Neuronal stem cell (in vitro differentiated cells): ENCODE data around the gene TEK. TPM values are rescaled to one million over a fixed set of nuclear protein-coding genes. Genes with fewer than 3 reads are reported as not detected.

Experiments
- DNase-seq: peaks from one replicate; pipeline ENCODE4 v3.0.0-alpha.2; 2013; ENCODE audit warnings: low spot score
- H2AFZ ChIP-seq: one replicate; pipeline ENCODE4 v1.6.1; 2013; ENCODE audit warnings: mild to moderate bottlenecking, low read length, inconsistent platforms
- H2AK5ac ChIP-seq: 2 replicates; pipeline ENCODE4 v1.6.1; 2013; ENCODE audit warnings: low read depth, mild to moderate bottlenecking, inconsistent platforms, low read length, moderate library complexity, mixed read lengths
- H2BK120ac ChIP-seq: 2 replicates; pipeline ENCODE4 v1.6.1; 2013; ENCODE audit warnings: low read depth, mild to moderate bottlenecking, inconsistent platforms, low read length, moderate library complexity, mixed read lengths
- H2BK12ac ChIP-seq: one replicate; pipeline ENCODE4 v1.6.1; 2013; ENCODE audit warnings: low read length, inconsistent platforms
- H2BK15ac ChIP-seq: 2 replicates; pipeline ENCODE4 v1.6.1; 2013; ENCODE audit warnings: mild to moderate bottlenecking, low read length, inconsistent platforms, mixed read lengths
- H2BK5ac ChIP-seq: one replicate; pipeline ENCODE4 v1.6.1; 2013; ENCODE audit warnings: inconsistent platforms, mild to moderate bottlenecking, low read length, moderate library complexity
- H3K14ac ChIP-seq: one replicate; pipeline ENCODE4 v1.6.1; 2013; ENCODE audit warnings: low read length, inconsistent platforms
- H3K18ac ChIP-seq: 2 replicates; pipeline ENCODE4 v1.6.1; 2013; ENCODE audit warnings: low read length, inconsistent platforms
- H3K23ac ChIP-seq: 2 replicates; pipeline ENCODE4 v1.6.1; 2013; ENCODE audit warnings: low read depth, mild to moderate bottlenecking, mixed read lengths, low read length, inconsistent platforms; ENCODE audit not compliant: poor library complexity
- H3K27ac ChIP-seq: replicated peaks from 3 replicates; pipeline ENCODE4 v1.5.1; 2013; ENCODE audit warnings: low read length, inconsistent platforms
- H3K27me3 ChIP-seq, 3 experiments: 2 replicates each; pipeline ENCODE4 v1.6.1; 2013; ENCODE audit warnings: low read length in 3 of 3, mild to moderate bottlenecking in 2 of 3, inconsistent platforms in 1 of 3, low read depth in 1 of 3, mixed read lengths in 1 of 3, moderate library complexity in 1 of 3; ENCODE audit not compliant: control insufficient read depth in 3 of 3, insufficient read depth in 3 of 3
- H3K36me3 ChIP-seq, 2 donors: replicated peaks in 1 of 2; 2 replicates each; pipeline ENCODE4 v1.6.1; 2013; ENCODE audit warnings: low read length in 2 of 2; ENCODE audit not compliant: control insufficient read depth in 2 of 2, insufficient read depth in 2 of 2
- H3K4ac ChIP-seq: 2 replicates; pipeline ENCODE4 v1.6.1; 2013; ENCODE audit warnings: inconsistent platforms, mild to moderate bottlenecking, low read length, moderate library complexity
- H3K4me1 ChIP-seq, 2 donors: 1 replicate in 1 of 2; 2 replicates in 1 of 2; pipeline ENCODE4 v1.6.1; 2013; ENCODE audit warnings: low read length in 2 of 2, low read depth in 1 of 2; ENCODE audit not compliant: control insufficient read depth in 2 of 2, insufficient read depth in 1 of 2
- H3K4me2 ChIP-seq: one replicate; pipeline ENCODE4 v1.6.1; 2013; ENCODE audit warnings: mild to moderate bottlenecking, low read length, inconsistent platforms; ENCODE audit not compliant: insufficient read depth, poor library complexity, severe bottlenecking
- H3K4me3 ChIP-seq, 2 donors: 2 replicates each; pipeline ENCODE4 v1.5.1; 2013; ENCODE audit warnings: low read length in 2 of 2, mild to moderate bottlenecking in 2 of 2, inconsistent platforms in 1 of 2, moderate library complexity in 1 of 2
- H3K79me1 ChIP-seq: one replicate; pipeline ENCODE4 v1.6.1; 2013; ENCODE audit warnings: low read depth, mild to moderate bottlenecking, inconsistent platforms, low read length, moderate library complexity
- H3K9ac ChIP-seq: one replicate; pipeline ENCODE4 v1.6.1; 2013; ENCODE audit warnings: mild to moderate bottlenecking, low read depth, low read length, inconsistent platforms; ENCODE audit not compliant: poor library complexity
- H3K9me3 ChIP-seq, 2 donors: replicated peaks in 1 of 2; 2 replicates each; pipeline versions ENCODE3 to v1.6.1; 2013; ENCODE audit warnings: low read length in 2 of 2, mild to moderate bottlenecking in 2 of 2, inconsistent platforms in 1 of 2, low read depth in 1 of 2, mixed read lengths in 1 of 2, moderate library complexity in 1 of 2; ENCODE audit not compliant: control insufficient read depth in 2 of 2, insufficient read depth in 1 of 2
- H4K8ac ChIP-seq: one replicate; pipeline ENCODE4 v1.6.1; 2013; ENCODE audit warnings: low read depth, mild to moderate bottlenecking, inconsistent platforms, low read length, moderate library complexity
- H4K91ac ChIP-seq: one replicate; pipeline ENCODE4 v1.6.1; 2013; ENCODE audit warnings: low read length, low read depth, mild to moderate bottlenecking, inconsistent platforms; ENCODE audit not compliant: poor library complexity
- WGBS, 2 donors: extraction: QIAGEN DNeasy Blood & Tissue Kit; methylation state at CpG; one replicate each; pipeline ENCODE4 v1.1.7; 2013; ENCODE audit warnings: missing lambda C conversion rate in 2 of 2, mixed read lengths in 1 of 2; ENCODE audit not compliant: insufficient read length in 2 of 2, insufficient replicate concordance in 1 of 2; ENCODE audit errors: extremely low coverage in 2 of 2; 5-methylcytosine and 5-hydroxymethylcytosine counted together
- small RNA-seq: library from polyadenylated mRNA; stranded (forward); fragments of <200 nt; extraction: miRNeasy Mini kit (QIAGEN cat#:217004); gene quantifications from one replicate; pipeline ENCODE3, GENCODE V24; 2013; ENCODE audit not compliant: insufficient read depth

Gene TEK

DNA sequence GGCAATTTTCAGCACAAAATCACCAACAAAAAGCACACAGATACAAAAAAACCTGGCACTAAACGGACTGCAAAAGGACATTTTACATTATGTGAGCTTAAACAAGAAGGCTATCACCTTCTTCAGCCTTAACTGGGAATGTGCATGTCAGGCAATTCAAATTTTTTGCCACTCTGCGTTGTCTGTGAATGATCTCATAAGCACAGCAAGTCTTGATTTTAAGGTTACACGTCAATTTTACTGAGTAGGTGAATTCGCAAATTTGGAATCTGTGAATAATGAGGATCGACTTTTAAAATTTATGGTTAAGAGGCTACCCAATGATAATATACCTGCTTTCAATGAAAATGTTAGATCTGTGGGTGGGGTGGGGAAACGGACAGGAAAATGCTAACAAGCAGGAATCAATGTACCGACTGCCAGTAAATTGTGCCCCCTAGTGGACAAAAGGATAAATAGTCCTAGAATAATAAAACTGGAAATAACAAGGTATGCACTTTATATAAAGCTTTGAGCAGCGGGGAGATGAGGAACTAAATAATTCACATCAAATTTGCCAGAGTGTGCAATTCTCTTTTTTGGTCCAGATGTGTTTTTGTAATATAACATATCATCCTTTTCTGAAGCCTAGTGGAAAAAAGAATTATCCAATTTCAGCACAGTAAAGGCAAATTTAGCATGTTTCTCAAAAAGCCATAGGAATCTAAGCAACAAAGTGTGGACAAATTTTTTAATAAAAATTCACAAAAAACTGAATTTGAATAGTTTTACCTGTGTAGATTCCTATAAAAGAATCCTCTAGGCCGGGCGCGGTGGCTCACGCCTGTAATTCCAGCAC, 167.4 kb downstream of the TEK start:
- H3K27ac ChIP-seq: no peak overlapping the region
- no peaks in the 10 kb centered on the region for H3K79me1 ChIP-seq
- H3K14ac ChIP-seq: no peak overlapping the region
- H3K9me3 ChIP-seq: no peaks in the 10 kb centered on the region
- no peak overlapping the region for H3K23ac ChIP-seq
- H2AFZ ChIP-seq: peak overlapping the region; percentile 75
- no peak overlapping the region for H2BK15ac ChIP-seq
- no peaks in the 10 kb centered on the region for H3K36me3 ChIP-seq
- WGBS, 2 donors: no CpG with 5 or more reads among the region's 12 CpGs
- no peak overlapping the region for H3K4ac ChIP-seq
- H4K8ac ChIP-seq: no peak overlapping the region
- H4K91ac ChIP-seq: no peak overlapping the region
- no peak overlapping the region for H3K4me3 ChIP-seq
- no peak overlapping the region for H3K18ac ChIP-seq
- peak; percentile 54 for DNase-seq
- H2BK12ac ChIP-seq: no peak overlapping the region
- H2BK120ac ChIP-seq: no peak overlapping the region
- H3K4me2 ChIP-seq: no peak overlapping the region
- H3K9ac ChIP-seq: no peak overlapping the region
- no peaks in the 10 kb centered on the region for H3K27me3 ChIP-seq
- no peak overlapping the region for H2AK5ac ChIP-seq
- H3K4me1 ChIP-seq: peaks cover 0 to 2% of the 10 kb centered on the region in 2 donors
- H2BK5ac ChIP-seq: no peak overlapping the region

DNA sequence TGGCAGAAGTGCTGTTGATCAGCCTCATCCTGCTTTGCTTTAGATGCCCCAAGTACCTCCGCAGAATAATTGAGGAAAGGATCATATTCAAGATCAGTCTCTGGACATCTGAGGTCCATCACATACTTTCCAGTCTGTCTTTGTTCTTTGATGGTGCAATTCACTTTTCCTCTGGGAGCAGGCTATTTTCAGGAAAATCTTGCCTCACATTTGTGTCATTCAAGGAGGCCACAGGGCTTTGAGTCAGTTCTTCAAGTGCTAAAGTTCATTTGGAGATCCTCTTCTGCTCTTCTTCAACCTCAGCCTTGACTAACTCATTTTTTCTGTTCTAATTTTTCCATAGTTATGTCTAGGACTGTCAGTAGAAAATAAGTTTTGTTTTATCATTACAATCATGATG, 169.3 kb downstream of the TEK start:
- no peak overlapping the region for H3K9ac ChIP-seq
- H3K27me3 ChIP-seq: no peaks in the 10 kb centered on the region
- H2AK5ac ChIP-seq: no peak overlapping the region
- no peak for DNase-seq
- H4K91ac ChIP-seq: no peak overlapping the region
- no peak overlapping the region for H2BK12ac ChIP-seq
- H3K23ac ChIP-seq: no peak overlapping the region
- H2BK15ac ChIP-seq: no peak overlapping the region
- no peak overlapping the region for H3K4me3 ChIP-seq
- peaks cover 0 to 2% of the 10 kb centered on the region in 2 donors for H3K4me1 ChIP-seq
- no peak overlapping the region for H4K8ac ChIP-seq
- H2BK5ac ChIP-seq: no peak overlapping the region
- H3K18ac ChIP-seq: no peak overlapping the region
- no peak overlapping the region for H3K4me2 ChIP-seq
- H3K79me1 ChIP-seq: no peaks in the 10 kb centered on the region
- H2AFZ ChIP-seq: no peak overlapping the region
- H3K9me3 ChIP-seq: no peaks in the 10 kb centered on the region
- H3K4ac ChIP-seq: no peak overlapping the region
- H3K27ac ChIP-seq: no peak overlapping the region
- WGBS, 2 donors: no CpG with 5 or more reads among the region's 1 CpG
- H3K14ac ChIP-seq: no peak overlapping the region
- no peaks in the 10 kb centered on the region for H3K36me3 ChIP-seq
- no peak overlapping the region for H2BK120ac ChIP-seq

DNA sequence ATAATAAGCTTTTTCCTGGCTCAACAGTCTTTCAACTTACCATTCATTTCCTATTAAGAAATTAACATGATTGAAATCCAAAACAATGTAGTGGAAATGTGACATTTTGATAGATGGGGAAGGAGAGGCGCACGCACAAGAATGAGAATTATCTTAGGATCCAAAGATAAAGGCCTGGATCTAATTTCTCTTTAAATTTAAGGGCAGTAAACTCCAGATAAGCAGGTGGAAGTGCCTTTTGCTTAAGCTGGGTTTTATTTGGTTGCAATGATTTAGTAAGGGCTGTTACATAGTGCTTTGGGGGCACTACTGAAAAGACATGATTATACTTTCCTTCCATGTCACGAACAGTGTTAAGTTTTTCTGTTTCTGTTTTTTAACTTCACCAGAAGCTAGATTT, 170.6 kb downstream of the TEK start:
- Histone ChIP-seq H3K9ac (no peak overlapping the region), H3K14ac (no peak overlapping the region), H3K4ac (no peak overlapping the region), H3K23ac (no peak overlapping the region), H3K27ac (no peak overlapping the region), H3K18ac (no peak overlapping the region), H3K9me3 (no peaks in the 10 kb centered on the region), H2BK15ac (no peak overlapping the region), H3K79me1 (no peaks in the 10 kb centered on the region), H2BK12ac (no peak overlapping the region), H4K91ac (no peak overlapping the region), H3K4me3 (no peak overlapping the region), H2BK5ac (no peak overlapping the region), H3K4me2 (no peak overlapping the region), H2BK120ac (no peak overlapping the region), H3K27me3 (no peaks in the 10 kb centered on the region), H2AFZ (no peak overlapping the region), H3K36me3 (no peaks in the 10 kb centered on the region), H2AK5ac (no peak overlapping the region), H3K4me1 (peaks cover 0 to 2% of the 10 kb centered on the region in 2 donors), H4K8ac (no peak overlapping the region)
- DNase-seq: no peak
- WGBS, 2 donors: no CpG with 5 or more reads among the region's 3 CpGs

Small RNAs within 50 kb of the gene (small RNA-seq; reads per million reads assigned to genes)
- gene AL355433.1 (not detected), gene RNA5SP280 (not detected)
